Measurements from ENCODE around the gene CPLX3.

The CPLX3 gene

DNA sequence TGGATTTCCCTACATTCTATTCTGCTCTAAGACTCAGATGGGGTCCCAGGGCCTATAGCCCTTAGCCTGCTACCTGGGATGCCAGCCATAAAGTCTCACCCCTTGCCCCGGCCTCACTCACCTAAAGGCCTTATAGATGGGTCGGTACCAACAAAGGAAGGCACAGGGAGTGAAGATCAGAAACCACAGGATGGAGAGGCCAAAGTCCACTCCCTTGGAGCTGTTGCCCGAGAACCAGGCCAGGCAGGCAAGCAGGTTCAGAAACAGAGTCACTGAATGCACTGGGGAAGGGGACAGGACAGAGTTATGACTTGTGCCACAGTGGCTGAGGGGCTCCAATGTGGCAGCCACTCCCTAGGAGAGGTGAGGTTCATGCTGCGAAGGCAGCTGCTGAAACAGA, 24.0 kb downstream of the CPLX3 start:
- DNase-seq: no peak

DNA sequence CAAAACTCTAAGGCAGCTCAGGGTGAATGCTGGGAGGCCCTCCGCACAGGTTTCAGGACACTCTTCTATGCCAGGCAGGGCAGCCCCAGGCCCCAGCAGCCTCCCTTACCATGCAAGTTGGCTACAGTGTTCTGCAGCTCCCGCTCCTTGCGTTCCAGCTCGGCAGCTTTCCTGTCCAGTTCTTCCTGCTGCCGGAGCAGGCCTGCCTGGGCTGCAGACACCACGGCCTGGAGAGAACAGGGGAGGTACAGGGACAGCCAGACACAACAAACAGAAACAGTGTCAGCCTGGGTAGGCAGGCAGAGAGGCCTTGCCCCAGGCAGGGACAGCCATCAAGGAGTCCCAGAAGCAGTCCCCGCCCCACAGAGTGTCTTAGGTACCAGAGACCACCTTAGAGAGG, 25.5 kb downstream of the CPLX3 start:
- no peak for DNase-seq

DNA sequence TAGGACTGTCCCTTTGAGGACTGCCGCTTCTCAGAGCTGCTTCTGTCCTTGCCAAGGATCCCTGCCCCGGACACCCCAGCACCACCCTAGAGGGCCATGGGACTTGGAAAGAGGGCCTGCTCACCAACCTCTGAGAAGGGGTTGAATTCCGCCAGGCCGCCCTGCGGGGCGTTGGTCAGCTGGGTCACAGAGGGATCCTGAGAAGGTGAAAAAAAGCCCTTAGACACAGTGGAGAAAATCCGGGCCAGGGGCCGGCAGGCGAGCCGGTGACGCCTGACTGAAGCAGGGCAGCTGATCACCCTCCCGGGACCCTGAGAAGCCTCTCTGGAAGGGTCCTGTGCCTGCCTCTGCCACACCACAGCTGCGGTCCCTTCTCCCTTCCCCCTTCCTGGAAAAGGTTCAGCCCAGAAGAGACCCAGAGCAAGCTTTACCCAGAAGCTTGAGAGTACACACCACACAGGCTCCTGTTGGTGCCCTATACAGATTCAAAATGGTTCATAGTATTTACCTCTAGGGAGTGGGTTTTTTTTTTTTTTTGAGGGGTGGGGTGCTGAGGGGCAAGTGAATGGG, 28.1 kb downstream of the CPLX3 start:
- no peak for DNase-seq

DNA sequence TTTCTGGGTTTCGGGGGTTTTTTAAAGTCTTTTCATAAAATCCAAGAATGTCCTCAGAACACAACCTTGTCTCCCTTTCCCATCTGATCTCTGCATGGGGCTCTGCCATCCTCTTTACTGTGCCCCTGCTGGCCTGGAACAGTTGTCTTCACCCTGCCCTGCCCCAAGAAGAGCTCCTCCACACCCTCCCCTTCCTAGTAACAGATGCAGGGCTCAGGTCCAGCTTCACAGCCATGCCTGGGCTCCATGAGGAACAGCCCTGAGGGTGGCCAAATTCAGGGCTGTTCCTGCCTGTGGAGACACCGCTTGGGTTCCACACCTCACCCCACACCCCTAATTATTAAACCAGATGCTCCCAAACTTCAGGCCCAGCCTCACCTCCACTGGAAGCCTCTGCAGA, 29.4 kb downstream of the CPLX3 start:
- DNase-seq: no peak

DNA sequence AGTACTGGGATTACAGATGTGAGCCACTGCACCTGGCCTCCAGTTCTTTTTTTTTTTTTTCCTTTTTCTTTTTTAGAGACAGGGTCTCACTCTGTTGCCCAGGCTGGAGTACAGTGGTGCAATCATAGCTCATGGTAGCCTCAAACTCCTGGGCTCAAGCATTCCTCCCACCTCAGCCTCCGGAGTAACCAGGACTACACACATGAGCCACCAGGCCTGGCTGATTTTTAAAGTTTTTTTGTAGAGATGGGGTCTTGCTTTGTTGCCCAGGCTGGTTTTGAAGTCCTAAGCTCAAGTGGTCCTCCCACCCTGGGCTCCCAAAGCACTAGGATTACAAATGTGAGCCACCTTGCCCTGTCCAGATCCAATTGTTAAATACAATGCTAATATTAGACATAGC, 30.1 kb downstream of the CPLX3 start:
- DNase-seq: no peak

DNA sequence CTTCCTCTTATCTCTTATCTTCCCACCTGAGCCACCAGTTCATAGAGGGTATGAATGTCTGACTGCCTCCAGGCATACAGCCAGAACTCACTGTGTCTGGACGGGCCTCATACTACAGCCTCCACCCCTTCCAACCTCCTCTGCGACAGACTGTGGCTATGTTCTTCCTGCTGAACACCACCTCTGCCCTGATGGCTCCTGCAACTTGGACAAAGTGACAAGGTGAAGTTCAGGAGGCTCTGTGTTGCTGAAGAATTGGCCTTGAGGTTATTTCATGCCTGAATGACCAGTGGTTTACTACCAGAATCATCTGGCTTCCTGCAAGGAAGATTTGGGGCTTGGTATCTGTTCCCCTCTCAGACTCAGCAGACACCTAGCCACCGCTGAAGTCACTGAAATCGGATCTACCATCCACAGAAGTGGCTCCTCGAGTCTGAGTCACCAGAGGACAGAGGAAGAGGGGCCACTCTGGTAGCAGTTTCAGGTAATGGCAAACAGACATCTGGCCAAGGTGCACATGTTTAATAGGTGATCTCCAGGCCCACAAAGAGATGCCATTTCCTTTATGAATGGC, 30.7 kb downstream of the CPLX3 start:
- DNase-seq: no peak

DNA sequence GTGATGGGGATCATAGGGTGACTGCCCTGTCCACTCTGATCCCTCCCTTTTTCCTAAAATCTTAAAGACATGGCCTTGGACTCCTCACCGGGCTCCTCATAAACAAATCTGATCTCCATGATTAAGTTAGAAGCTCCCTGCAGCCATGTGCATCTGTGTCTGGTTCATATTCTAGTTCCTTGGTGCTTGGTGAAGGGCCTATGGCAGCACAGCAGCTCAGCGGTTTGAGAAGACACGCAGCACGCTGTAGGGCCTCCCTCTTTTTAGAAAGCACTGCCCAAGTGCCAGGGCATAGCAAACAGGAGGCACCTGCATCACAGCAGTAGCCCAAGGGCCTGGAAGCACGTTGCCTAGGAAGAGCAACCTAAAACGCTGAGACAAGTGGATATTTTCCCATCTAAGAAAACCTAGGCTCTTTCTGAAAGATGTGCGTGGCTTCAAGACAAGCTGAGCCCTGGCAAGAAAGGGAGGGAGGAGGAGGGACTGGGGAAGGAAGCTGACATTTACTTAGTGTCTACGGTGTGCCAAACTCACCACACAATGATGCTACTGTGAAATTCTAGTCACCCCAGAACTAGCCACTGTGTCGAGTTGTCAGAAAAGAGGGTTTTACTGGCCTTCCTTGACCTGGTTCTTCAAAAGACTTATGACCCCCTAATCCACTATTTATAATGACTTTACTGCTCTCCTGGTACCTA, 31.4 kb downstream of the CPLX3 start:
- no peak for DNase-seq

DNA sequence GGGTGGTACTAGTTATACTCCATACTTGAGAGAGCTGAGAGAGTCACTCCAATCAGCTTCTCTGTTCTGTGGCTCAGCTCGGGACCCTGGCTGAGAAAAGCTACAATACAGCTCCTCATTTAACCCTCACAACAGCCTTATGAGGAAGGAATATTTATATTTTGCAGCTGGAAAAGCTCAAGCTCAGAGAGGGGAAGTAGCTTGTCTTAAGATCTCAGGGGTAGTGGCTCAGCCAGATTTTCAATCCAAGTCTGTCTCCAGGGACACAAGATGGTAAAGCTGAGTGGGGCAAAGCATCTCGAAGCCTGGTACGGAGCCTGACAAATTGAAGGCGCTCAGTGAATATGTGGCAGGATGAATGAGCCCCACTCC, 31.9 kb downstream of the CPLX3 start:
- DNase-seq: no peak

DNA sequence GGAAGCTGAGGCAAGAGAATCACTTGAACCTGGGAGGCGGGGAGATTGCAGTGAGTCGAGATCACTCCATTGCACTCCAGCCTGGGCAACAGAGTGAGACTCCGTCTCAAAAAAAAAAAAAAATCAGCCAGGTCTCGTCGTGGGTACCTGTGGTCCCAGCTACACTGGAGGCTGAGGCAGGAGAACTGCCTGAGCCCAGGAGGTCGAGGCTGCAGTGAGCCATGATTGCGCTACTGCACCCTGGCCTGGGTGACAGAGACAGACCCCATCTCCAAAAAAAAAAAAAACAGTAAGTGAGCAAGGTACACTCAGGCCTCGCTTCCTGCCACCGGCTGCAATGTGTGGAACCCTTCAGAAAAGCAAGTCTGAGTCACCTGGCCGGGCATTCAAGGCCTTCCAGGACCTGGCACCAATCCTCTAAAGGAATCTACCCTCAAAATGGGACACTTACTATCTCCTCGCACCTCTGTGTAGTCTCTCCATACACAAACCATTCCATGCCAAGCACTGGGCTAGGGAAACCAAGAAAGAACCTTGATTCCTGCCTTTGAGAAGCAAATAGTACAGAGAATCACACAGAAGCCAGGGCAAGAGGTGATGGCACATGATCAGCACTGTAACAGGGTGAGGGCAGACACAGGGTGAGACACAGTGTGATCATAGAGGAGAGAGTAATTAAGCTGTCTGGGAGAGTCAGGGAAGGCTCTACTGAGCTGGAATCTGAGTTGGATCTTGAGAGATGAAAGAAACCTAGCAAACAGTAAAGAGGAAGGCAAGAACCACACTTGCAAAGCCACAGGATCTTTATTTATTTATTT, 37.0 kb downstream of the CPLX3 start:
- no peak for DNase-seq

DNA sequence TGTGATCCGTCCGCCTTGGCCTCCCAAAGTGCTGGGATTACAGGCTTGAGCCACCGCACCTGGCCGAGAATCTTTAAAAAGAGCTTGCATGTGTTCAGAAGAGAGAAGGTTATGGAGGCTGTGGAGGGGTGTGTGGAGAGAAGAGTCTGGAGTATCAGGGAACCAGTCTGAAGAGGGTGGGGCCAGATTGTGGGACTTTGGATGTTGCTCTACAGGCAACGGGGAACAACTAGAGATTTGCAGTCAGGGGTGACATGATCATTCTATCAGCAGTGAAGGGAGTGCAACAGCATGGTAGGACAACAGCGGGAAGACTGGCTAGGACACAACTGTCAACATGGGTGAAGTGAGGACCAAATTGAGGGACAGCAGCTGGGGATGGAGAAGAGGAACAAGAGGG, 37.9 kb downstream of the CPLX3 start:
- DNase-seq: no peak

DNA sequence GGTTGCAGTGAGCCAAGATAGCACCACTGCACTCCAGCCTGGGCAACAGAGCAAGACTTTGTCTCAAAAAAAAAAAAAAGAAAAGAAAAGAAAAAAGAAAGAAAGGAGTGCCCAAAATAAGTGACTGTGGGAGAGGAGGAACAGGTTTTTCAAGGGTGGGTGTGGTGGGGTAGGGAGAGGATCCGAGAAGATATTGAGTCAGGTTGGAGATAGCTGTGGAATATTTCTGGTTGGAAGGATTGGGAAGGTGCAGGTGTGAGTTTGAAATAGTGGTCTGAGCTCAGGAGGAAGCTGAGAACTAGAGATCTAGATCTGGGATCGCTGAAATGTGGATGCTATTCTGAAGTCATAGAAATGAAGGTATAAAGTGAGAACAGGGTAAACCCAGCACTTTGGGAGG, 38.9 kb downstream of the CPLX3 start:
- DNase-seq: no peak

DNA sequence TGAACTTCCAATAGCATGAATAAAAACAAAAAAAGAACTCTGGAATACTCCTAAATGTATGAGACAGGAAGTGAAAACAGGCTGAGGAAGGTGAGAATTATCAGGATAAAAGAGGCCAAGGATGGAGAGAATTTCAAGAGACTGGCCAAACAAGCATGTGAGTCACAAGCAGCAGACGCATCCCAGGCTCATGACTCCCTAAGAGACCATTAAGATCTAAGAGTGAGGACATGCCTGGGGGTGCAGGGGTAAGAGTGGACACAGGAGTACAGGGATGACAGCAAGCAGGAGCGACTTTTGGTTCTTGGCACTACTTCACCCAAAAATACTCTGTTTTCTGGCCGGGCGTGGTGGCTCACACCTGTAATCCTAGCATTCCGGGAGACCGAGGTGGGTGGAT, 39.7 kb downstream of the CPLX3 start:
- no peak for DNase-seq

DNA sequence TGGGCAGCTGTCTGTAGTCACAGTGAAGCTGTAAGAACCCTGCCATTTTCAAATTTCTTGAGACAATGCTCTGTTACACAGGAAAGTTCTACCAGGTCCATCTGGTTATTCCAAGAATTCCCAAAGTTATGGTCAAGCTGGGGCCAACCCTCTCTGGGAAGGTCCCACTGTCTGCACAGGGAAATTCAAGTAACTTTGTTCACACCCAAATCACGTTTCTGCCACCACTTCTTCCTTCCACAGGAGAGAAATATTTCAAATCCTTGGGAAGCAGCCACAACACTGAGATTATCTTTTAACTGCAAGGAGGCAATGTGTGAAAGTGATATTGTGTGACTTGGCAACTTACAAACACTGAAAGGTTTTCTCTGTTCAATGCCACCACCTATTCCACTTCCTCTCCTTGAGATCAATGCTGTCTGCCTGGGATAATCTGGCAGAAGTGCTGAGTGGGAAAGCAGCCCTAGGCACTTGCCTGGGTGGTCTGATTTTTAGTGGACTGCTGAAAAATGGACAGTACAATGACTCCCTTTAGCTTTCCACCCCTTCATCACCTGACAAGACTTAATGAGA, 41.1 kb downstream of the CPLX3 start:
- no peak for DNase-seq

DNA sequence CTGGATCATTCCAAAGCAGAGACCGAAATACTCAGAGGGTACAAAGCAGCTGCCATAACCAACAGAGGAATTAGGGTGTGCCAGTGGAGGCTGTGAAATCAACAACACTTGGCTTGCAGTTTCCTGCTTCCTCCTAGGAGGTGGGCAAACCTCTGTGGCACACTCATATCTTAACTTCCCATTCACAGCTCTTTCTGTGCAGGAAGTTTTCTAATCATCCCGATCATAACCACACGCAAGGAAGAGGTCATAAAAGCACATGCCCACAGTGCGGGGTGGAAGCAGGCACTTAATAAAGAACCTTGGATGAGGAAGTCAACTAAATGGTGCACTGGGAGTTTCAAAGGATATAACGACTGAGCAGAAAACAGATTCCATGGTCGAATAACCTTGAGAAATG, 41.6 kb downstream of the CPLX3 start:
- no peak for DNase-seq

DNA sequence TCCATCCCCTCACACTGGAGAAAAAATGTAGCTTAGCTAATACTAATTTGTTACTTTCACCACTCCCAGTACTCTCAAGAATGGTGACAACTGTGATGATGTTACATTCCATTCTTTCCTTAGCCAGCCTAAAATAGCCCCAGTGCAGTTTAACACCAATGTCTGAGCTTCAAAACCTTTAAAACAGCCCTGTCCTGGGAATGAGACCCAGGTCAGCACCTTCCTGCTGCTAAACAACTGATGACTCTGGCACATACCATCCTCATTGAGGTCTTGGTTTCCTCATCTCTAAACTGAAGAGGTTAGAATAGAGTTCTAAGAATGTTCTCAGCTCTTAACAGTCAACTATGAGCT, 42.9 kb downstream of the CPLX3 start:
- no peak for DNase-seq

DNA sequence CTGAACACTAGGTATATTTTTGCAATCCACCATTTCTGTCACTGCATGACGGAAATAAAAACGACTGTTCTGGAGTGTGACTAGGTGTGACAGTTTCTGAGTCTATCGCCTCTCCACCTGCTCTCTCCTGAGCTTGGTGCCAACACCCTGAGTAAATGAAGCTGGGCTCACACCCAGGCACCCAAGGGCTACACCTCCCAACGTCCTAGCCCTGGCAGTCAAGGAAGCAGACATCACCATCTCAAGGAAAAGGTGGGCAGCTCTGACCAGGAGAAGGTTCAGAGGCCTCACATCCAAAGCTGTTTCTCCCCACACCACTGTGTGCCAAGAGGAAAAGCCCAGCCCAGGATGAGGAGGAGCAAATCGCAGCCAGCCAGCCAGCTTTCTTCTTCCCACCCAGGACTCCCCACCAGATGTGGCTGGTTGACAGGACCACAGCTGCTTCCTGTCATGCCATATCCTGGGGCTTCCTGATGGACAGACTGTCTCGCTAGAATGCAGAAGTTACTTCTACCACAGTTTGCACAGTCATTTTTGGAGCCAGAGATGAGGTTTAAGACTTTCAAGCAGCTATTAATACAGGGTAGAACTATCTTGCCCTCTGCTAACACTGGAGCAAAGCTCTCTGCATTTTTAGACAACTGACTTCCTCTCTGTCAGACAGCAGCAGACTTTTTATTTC, 43.4 kb downstream of the CPLX3 start:
- DNase-seq: no peak

DNA sequence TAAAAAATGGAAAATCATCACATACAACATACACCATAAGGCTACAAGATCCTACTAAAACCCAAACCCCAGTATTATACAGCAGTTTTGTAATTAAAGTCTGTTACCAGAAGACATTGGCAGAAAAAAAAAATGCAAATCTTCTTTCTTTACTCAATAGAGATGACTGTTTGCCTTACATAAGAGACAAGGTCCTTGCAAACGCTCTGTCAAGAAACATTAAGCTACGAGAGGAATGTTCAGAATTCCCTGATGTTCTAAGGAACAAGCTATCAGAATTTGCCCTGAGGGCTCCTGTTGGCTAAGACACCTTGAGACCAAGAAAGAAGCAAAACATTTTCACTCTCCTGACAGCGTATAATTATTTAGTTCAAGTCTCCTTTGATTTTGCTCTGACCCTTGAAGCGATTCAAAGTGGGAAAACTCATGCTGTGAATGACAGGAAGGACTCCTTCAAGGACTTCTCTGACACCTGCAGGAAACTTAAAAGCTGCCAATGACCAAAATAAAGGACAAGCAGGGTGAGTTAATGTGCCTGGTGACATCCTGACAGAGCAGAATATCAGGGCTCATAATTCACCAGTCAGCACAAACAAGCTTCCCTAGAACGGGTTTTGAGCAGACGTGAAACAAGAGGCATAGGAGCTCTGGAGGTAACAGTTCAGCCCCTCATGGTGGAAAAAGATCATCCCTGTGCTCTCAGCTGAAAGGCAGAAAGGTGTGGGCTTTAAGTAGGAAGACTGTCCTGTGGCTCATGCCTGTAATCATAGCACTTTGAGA, 44.2 kb downstream of the CPLX3 start:
- DNase-seq: no peak

DNA sequence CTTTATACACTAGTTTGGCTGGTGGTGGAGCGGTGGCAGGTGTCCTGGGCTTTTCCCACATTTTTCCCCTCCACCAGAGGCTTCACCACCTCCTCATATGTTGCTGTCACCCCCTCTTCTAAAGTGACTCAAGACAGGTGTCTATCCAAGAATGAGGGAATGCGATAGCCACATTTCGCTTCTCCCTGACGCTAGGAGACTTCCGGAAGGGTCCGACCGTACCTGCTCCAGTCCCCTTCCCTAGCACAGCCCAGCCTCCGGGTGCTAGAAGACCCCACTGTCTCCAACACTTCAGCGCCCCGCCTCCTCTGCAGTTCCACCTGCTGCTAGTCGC, 46.2 kb downstream of the CPLX3 start:
- no peak for DNase-seq

DNA sequence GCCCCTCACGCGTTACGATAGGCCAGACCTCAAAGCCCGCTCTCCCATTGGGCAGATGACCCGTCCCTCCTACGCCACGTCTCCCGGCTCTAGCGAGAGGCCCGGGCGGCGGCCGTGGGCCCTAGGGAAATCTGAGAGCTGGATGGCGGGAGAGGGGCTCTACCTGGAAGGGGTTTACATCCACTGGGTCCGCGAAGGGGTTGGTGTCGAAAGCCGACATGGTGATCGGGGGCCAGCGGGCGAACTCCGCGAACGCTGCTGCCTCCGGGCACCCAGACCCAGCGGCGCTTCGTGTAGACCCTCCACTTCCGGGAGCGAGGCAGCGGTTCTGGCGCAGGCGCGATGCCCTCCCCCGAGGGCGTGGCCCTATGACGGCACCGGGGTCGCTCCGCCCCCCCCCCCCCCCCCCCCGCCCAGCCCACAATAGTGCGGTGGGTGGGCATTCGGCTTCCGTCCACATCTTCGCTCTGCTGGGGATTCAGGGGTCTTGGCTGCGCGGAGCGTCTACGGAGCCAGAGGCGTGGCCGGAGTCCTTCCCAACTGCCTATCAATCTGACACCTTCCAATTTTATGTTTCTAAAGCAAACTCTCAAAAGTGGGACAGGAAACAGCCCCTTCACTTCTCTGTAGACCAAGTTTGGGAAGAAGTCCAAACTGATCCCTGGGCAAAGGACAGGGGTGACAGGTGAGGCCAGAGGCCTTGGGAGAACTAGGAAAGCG, 46.8 kb downstream of the CPLX3 start, which contains the start of gene SCAMP2:
Gene SCAMP2 (minus strand): TSS at position 330 of the 720 bp plus-strand sequence. CDS start 110 bp downstream, at position 220.
- peak; percentile 86 for DNase-seq

DNA sequence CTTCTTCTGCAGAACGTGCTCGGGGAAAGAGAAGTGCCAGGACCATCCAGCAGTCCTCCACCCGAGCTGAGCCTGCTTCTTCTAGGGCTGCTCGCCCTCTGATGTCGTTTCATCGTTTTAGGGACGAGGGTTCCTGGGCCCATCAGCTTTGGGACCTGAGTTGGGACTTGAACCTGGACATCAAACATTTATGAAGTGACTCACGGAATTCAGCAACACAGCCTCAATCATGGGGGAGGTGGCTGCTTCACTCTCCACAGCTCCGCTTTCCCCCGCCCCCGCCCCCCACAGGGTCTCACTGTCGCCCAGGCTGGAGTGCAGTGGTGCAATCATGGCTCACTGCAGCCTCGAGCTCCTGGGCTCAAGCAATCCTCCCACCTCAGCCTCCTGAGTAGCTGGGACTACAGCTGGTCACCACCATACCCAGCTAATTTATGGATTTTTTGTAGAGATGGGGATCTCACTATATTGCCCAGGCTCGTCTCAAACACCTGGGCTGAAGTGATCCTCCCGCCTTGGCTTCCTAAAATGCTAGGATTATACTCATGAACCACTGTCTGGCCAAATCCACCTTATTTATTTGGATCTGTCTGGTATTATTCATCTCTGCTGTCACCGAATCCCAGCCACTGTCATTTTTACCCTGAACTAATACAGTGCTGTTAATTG, 47.5 kb downstream of the CPLX3 start:
- no peak for DNase-seq

DNA sequence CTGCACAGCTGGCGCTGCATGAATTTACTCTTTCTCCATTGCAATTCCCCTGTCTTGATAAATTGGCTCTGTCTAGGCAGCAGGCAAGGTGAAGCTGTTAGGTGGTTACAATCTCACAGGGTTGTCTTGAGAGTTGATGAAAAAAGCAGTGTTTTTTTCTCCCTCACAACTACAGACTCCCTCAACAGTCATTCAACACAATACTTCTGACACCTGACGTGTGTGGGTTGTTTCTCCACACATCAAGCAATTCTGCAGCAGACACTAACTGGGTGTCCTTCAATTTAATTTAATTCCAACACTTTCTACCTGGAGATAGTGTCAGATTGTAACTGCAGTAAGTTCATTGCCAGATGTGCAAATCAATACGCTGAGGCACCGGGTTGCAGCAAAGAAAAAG, 51.8 kb downstream of the CPLX3 start:
- DNase-seq: no peak

Data from activated CD4-positive, alpha-beta T cell treated with anti-CD3 and anti-CD28 coated beads, Interleukin-2, amount 50 U/mL, for 1 hour (primary cell).